Measurements from ENCODE around the gene EHHADH. TPM values are rescaled to one million over a fixed set of nuclear protein-coding genes. Genes with fewer than 3 reads are reported as not detected.

EHHADH gene
- total RNA-seq, 1 experiment from 2014 or later = 10.7 TPM

DNA sequence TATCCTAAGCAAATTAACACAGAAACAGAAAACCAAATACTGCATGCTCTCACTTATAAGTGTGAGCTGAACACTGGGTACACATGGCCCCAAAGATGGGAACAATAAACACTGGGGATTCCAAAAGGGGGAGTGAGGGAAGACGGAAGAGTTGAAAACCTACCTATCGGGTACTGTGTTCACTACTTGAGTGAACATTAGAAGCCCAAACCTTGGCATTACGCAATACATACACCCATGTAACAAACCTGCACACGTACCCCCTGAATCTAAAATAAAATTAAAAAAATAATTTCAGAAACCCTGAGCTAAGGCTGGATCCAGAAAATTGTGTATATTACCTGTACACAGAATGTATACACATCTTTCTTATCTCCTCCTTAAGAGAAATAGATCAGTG, 58.2 kb downstream of the EHHADH start (continued):
- TF ChIP-seq, protein P1, sequence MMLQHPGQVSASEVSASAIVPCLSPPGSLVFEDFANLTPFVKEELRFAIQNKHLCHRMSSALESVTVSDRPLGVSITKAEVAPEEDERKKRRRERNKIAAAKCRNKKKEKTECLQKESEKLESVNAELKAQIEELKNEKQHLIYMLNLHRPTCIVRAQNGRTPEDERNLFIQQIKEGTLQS (IDR thresholded peaks at IDR 0.05) = no peak
- TF ChIP-seq ZFX (IDR thresholded peaks at IDR 0.05) (no peak), ZNF274 (IDR thresholded peaks at IDR 0.05; ENCODE audit: low read depth, low read length) (no peak)

DNA sequence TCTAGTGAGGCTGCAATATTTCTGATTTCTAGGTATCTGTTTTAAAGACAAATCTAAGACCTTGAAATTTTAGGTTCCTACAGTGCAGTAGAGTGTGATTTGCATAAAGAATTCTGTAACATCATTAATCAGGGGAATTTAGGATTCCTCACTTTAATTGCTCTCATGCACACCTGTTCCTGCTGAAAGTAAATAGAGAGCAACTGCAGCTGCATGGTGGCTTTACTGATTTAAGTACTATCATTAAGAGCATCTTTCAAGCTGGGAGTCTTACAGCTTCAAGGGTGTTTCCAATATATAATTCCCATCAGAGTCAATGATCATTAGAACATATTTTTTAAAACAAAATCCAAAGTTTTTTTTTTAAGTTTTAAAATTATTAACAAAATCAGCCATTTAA, 65.0 kb downstream of the EHHADH start:
- Histone ChIP-seq H3K4me1 (ENCODE audit: control insufficient read depth in 1 of 2, insufficient read depth in 2 of 2, low read length in 2 of 2) (no peaks in the 10 kb centered on the region), H3K27ac (ENCODE audit: low read depth, low read length) (no peak overlapping the region), H3K4me2 (ENCODE audit: low read length) (no peak overlapping the region), H4K20me1 (ENCODE audit: insufficient read depth) (no peaks in the 10 kb centered on the region), H3K9ac (ENCODE audit: low read length) (no peak overlapping the region), H3K36me3 (ENCODE audit: control insufficient read depth in 1 of 2, insufficient read depth in 2 of 2, low read length in 2 of 2) (no peaks in the 10 kb centered on the region), H3K27me3 (ENCODE audit: insufficient read depth, low read length) (no peaks in the 10 kb centered on the region), H3K9me3 (ENCODE audit: control insufficient read depth in 1 of 2, insufficient read depth in 1 of 2, low read depth in 1 of 2, low read length in 2 of 2) (no peaks in the 10 kb centered on the region), H3K9me2 (ENCODE audit: insufficient read depth) (no peaks in the 10 kb centered on the region), H3K4me3 (replicated peaks in 1 of 2; ENCODE audit: low read depth in 1 of 2, low read length in 2 of 2) (no peak overlapping the region), H2AFZ (ENCODE audit: low read depth, low read length, poor library complexity, severe bottlenecking) (no peak overlapping the region), H3K79me2 (ENCODE audit: insufficient read depth, low read length) (no peaks in the 10 kb centered on the region)
- DNase-seq (ENCODE audit: low read depth, low spot score) = no peak
- CTCF ChIA-PET = no interaction called here
- intact Hi-C loops (cut with micrococcal nuclease) = no loop called here
- BruUV-seq (replicated peaks) = no TSS peak
- TF ChIP-seq CEBPB (IDR thresholded peaks at IDR 0.05; ENCODE audit: low read depth) (no peak), EGR1 (IDR thresholded peaks at IDR 0.05; ENCODE audit: low read depth) (no peak)
- ATAC-seq = no peak
- RAD21 ChIA-PET (ENCODE audit: low non-redundant PET in 1 of 2, low total read pairs in 2 of 2, uncharacterized antibody in 2 of 2, unreplicated experiment in 2 of 2) = no interaction called here
- POLR2A ChIA-PET = no interaction called here

DNA sequence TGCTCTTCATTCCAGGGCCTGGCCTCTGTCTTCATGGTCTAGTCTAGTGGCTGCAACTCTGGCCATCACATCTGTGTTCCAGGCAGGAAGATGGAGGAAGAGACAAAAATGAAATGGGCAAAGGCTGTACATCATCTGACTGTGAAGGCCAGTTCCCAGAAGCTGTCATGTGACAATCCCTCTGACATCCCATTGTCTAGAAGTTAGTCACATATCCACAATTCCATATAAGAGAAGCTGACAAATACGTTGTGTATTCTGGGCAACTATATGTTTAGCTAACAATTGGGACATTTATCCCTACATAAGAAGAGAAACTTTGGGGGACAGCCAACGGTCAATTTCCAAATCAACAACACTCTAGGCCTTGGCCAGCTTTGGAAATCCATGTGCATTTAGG, 66.5 kb downstream of the EHHADH start:
- no peak overlapping the region for H3K4me2 ChIP-seq (ENCODE audit: low read length)
- no peak overlapping the region for H3K4me3 ChIP-seq (replicated peaks in 1 of 2; ENCODE audit: low read depth in 1 of 2, low read length in 2 of 2)
- intact Hi-C loops (cut with micrococcal nuclease) = no loop called here
- ChIA-PET CTCF (no interaction called here), RAD21 (ENCODE audit: low non-redundant PET in 1 of 2, low total read pairs in 2 of 2, uncharacterized antibody in 2 of 2, unreplicated experiment in 2 of 2) (no interaction called here), POLR2A (no interaction called here)
- no peaks in the 10 kb centered on the region for H3K27me3 ChIP-seq (ENCODE audit: insufficient read depth, low read length)
- H3K9me3 ChIP-seq (ENCODE audit: control insufficient read depth in 1 of 2, insufficient read depth in 1 of 2, low read depth in 1 of 2, low read length in 2 of 2) = no peaks in the 10 kb centered on the region
- no peak overlapping the region for H2AFZ ChIP-seq (ENCODE audit: low read depth, low read length, poor library complexity, severe bottlenecking)
- no peaks in the 10 kb centered on the region for H3K79me2 ChIP-seq (ENCODE audit: insufficient read depth, low read length)
- H3K27ac ChIP-seq (ENCODE audit: low read depth, low read length) = no peak overlapping the region
- no peaks in the 10 kb centered on the region for H3K4me1 ChIP-seq (ENCODE audit: control insufficient read depth in 1 of 2, insufficient read depth in 2 of 2, low read length in 2 of 2)
- H3K9me2 ChIP-seq (ENCODE audit: insufficient read depth) = no peaks in the 10 kb centered on the region
- no peak for DNase-seq (ENCODE audit: low read depth, low spot score)
- H3K36me3 ChIP-seq (ENCODE audit: control insufficient read depth in 1 of 2, insufficient read depth in 2 of 2, low read length in 2 of 2) = no peaks in the 10 kb centered on the region
- BruUV-seq (replicated peaks) = no TSS peak
- H3K9ac ChIP-seq (ENCODE audit: low read length) = no peak overlapping the region
- no peaks in the 10 kb centered on the region for H4K20me1 ChIP-seq (ENCODE audit: insufficient read depth)
- no peak for ATAC-seq
- no peak for TF ChIP-seq EZH2phosphoT487 (IDR thresholded peaks at IDR 0.05; ENCODE audit: borderline replicate concordance)
- no peak for TF ChIP-seq SRF (IDR thresholded peaks at IDR 0.05; ENCODE audit: low read depth)
- TF ChIP-seq EGR1 (IDR thresholded peaks at IDR 0.05; ENCODE audit: low read depth) = no peak
- TF ChIP-seq POLR2AphosphoS5 (IDR thresholded peaks at IDR 0.05; ENCODE audit: low read depth, low read length) = no peak
- no peak for TF ChIP-seq ZFX (IDR thresholded peaks at IDR 0.05)
- TF ChIP-seq EZH2 (IDR thresholded peaks at IDR 0.05) = no peak
- TF ChIP-seq, protein P2, sequence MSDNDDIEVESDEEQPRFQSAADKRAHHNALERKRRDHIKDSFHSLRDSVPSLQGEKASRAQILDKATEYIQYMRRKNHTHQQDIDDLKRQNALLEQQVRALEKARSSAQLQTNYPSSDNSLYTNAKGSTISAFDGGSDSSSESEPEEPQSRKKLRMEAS (IDR thresholded peaks at IDR 0.05) = no peak
- no peak for TF ChIP-seq RAD21 (IDR thresholded peaks at IDR 0.05; ENCODE audit: low read depth)
- TF ChIP-seq SP1 (IDR thresholded peaks at IDR 0.05; ENCODE audit: low read depth) = no peak
- TF ChIP-seq FOSL1 (IDR thresholded peaks at IDR 0.05; ENCODE audit: low read depth) = no peak
- TF ChIP-seq, protein P3, sequence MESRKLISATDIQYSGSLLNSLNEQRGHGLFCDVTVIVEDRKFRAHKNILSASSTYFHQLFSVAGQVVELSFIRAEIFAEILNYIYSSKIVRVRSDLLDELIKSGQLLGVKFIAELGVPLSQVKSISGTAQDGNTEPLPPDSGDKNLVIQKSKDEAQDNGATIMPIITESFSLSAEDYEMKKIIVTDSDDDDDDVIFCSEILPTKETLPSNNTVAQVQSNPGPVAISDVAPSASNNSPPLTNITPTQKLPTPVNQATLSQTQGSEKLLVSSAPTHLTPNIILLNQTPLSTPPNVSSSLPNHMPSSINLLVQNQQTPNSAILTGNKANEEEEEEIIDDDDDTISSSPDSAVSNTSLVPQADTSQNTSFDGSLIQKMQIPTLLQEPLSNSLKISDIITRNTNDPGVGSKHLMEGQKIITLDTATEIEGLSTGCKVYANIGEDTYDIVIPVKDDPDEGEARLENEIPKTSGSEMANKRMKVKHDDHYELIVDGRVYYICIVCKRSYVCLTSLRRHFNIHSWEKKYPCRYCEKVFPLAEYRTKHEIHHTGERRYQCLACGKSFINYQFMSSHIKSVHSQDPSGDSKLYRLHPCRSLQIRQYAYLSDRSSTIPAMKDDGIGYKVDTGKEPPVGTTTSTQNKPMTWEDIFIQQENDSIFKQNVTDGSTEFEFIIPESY (IDR thresholded peaks at IDR 0.05; ENCODE audit: extremely low read depth, insufficient replicate concordance, low read length) = no peak
- TF ChIP-seq ELF1 (IDR thresholded peaks at IDR 0.05; ENCODE audit: borderline replicate concordance, low read depth) = no peak

Measured in HCT116 (cell line).